Thoracic aorta (tissue), 2 donors: ENCODE results near the gene CDH26. TPM values are rescaled to one million over a fixed set of nuclear protein-coding genes. Genes with fewer than 3 reads are reported as not detected.

Experiments used
- ATAC-seq: fragments of 150-250 bp; one replicate; pipeline ENCODE4 v1.8.0; 2017; ENCODE audit warnings: low read depth; ENCODE audit not compliant: insufficient number of reproducible peaks, low FRiP score
- DNase-seq: peaks from one replicate; pipeline ENCODE4 v3.0.0-alpha.2; 2020; ENCODE audit warnings: low spot score
- H3K27ac ChIP-seq, 2 donors: fragments of 200-600 bp; sonication (generic); 1 replicate in 1 of 2; 2 replicates in 1 of 2; pipeline ENCODE4 v1.5.1; 2016; ENCODE audit warnings: mild to moderate bottlenecking in 2 of 2, moderate library complexity in 2 of 2
- H3K27me3 ChIP-seq: fragments of 200-600 bp; sonication (generic); replicated peaks from 2 replicates; pipeline ENCODE4 v1.6.0; 2016; ENCODE audit warnings: mild to moderate bottlenecking; ENCODE audit not compliant: insufficient read depth
- H3K36me3 ChIP-seq: fragments of 200-600 bp; sonication (generic); one replicate; pipeline ENCODE4 v1.5.1; 2016
- H3K4me1 ChIP-seq, 2 donors: fragments of 200-600 bp; sonication (generic); 1 replicate in 1 of 2; 2 replicates in 1 of 2; pipeline versions ENCODE4 v1.5.1 to v1.6.0; 2016; ENCODE audit warnings: low read depth in 2 of 2, mild to moderate bottlenecking in 1 of 2; ENCODE audit not compliant: control insufficient read depth in 1 of 2
- H3K4me3 ChIP-seq: fragments of 200-600 bp; sonication (generic); 2 replicates; pipeline ENCODE4 v1.5.1; 2016; ENCODE audit warnings: mild to moderate bottlenecking
- H3K9me3 ChIP-seq: fragments of 200-600 bp; sonication (generic); 2 replicates; pipeline ENCODE4 v1.5.1; 2016
- total RNA-seq, 2 donors: library from RNA; depleted of rRNA; stranded (reverse); fragments of >200 nt; gene quantifications; one replicate each; pipeline versions ENCODE4 v1.1.0 to v1.2.3, GENCODE V29; 2016
- TF ChIP-seq, protein P1 (sequence below): fragments of 200-600 bp; sonication (generic); IDR thresholded peaks from one replicate; pipeline ENCODE4 v1.5.1; 2019; ENCODE audit warnings: antibody characterized with exemption

CDH26 gene
- total RNA-seq, 2 donors from 2014 or later: 2.3 to 2.5 TPM

DNA sequence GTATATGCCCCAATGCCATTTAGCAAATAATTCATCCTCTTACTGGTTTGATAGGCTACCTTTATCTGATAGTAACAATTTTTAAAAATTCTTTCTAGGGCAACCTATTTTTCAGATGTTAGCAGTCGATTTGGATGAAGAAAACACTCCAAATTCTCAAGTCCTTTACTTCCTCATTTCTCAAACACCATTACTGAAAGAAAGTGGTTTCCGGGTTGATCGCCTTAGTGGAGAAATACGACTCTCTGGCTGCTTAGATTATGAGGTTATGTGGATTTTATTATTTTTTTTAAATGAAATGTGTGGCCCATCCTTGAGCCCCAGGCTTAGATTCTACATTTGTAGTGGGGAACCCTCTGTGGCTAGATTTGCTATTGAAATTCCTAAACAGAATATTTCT is 26.3 kb downstream of the CDH26 start:
- Histone ChIP-seq H3K27me3 (no peaks in the 10 kb centered on the region), H3K27ac (no peak overlapping the region), H3K4me1 (peaks cover 0 to 5% of the 10 kb centered on the region in 2 donors), H3K9me3 (no peaks in the 10 kb centered on the region), H3K4me3 (no peak overlapping the region), H3K36me3 (no peaks in the 10 kb centered on the region)
- TF ChIP-seq, protein P1, sequence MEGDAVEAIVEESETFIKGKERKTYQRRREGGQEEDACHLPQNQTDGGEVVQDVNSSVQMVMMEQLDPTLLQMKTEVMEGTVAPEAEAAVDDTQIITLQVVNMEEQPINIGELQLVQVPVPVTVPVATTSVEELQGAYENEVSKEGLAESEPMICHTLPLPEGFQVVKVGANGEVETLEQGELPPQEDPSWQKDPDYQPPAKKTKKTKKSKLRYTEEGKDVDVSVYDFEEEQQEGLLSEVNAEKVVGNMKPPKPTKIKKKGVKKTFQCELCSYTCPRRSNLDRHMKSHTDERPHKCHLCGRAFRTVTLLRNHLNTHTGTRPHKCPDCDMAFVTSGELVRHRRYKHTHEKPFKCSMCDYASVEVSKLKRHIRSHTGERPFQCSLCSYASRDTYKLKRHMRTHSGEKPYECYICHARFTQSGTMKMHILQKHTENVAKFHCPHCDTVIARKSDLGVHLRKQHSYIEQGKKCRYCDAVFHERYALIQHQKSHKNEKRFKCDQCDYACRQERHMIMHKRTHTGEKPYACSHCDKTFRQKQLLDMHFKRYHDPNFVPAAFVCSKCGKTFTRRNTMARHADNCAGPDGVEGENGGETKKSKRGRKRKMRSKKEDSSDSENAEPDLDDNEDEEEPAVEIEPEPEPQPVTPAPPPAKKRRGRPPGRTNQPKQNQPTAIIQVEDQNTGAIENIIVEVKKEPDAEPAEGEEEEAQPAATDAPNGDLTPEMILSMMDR: no peak
- no peak for DNase-seq
- ATAC-seq: no peak

GRCh38 chr20:59985164-59985563 is 26.9 kb downstream of the CDH26 start:
- Histone ChIP-seq H3K4me3 (no peak overlapping the region), H3K27me3 (no peaks in the 10 kb centered on the region), H3K4me1 (peaks cover 0 to 5% of the 10 kb centered on the region in 2 donors), H3K36me3 (no peaks in the 10 kb centered on the region), H3K27ac (no peak overlapping the region), H3K9me3 (no peaks in the 10 kb centered on the region)
- TF ChIP-seq, protein P1: no peak
- no peak for ATAC-seq
- no peak for DNase-seq

DNA sequence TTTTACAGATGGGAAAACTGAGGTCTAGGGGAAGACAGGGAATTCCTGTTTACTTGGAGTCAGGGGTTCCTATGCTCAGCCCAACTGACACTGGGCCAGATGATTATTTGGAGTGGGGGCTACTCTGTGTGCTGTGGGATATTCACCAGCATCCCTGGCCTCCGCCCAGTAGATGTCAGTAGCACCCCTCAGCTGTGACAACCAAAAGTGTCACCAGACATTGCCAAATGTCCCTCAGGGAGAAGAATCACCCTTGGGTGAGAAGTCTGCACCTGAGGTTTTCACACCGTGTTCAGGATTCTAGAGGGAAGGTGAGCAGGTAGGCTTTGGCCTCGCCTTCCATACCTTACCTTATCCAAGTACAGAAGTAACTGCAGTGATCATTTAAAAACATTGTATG is 27.6 kb downstream of the CDH26 start:
- no peaks in the 10 kb centered on the region for H3K36me3 ChIP-seq
- H3K27me3 ChIP-seq: no peaks in the 10 kb centered on the region
- ATAC-seq (no peak), DNase-seq (no peak)
- H3K4me1 ChIP-seq: peaks cover 0 to 5% of the 10 kb centered on the region in 2 donors
- H3K27ac ChIP-seq: no peak overlapping the region
- TF ChIP-seq, protein P1: no peak
- no peaks in the 10 kb centered on the region for H3K9me3 ChIP-seq
- H3K4me3 ChIP-seq: no peak overlapping the region

GRCh38 chr20:59987135-59987534 is 28.9 kb downstream of the CDH26 start:
- H3K27me3 ChIP-seq: no peaks in the 10 kb centered on the region
- DNase-seq (no peak), ATAC-seq (no peak)
- no peaks in the 10 kb centered on the region for H3K9me3 ChIP-seq
- H3K4me1 ChIP-seq: peaks cover 0 to 5% of the 10 kb centered on the region in 2 donors
- no peak overlapping the region for H3K27ac ChIP-seq
- no peaks in the 10 kb centered on the region for H3K36me3 ChIP-seq
- no peak overlapping the region for H3K4me3 ChIP-seq
- TF ChIP-seq, protein P1: no peak

DNA sequence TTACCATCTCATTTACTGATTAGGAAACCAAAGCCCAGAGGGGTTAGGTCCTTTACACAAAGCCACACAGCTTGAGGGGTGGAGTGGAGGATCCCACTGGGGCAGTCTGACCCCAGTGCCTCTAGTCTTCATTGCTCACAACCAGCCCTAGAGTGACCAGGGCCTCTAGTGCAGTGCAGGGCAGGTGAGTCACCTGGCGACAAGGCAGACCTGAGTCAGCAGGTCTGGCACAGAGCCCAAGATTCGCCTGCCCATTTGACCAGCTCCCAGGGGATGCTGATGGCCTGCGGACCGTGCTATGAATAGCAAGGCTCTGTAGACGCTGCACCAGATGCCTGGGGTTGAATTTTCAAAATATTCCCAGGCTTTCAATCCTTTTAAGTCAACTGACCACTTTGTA is 29.9 kb downstream of the CDH26 start:
- DNase-seq: no peak
- TF ChIP-seq, protein P1: no peak

More for the DNA sequence above, 29.9 kb downstream of the CDH26 start:
- Histone ChIP-seq H3K4me1 (peaks cover 0 to 5% of the 10 kb centered on the region in 2 donors), H3K27ac (no peak overlapping the region), H3K36me3 (no peaks in the 10 kb centered on the region), H3K27me3 (no peaks in the 10 kb centered on the region), H3K4me3 (no peak overlapping the region), H3K9me3 (no peaks in the 10 kb centered on the region)
- no peak for ATAC-seq
